Measurements from ENCODE around the gene ZAR1L.
A peak's percentile ranks its signal among the peaks of the same experiment; 100 is the strongest.

The ZAR1L gene

GRCh38 chr13:32277839-32278238, 37.3 kb downstream of the ZAR1L start:
- no peak overlapping the region for H3K27ac ChIP-seq (ENCODE audit: low read length)
- no peaks in the 10 kb centered on the region for H3K9me3 ChIP-seq (ENCODE audit: control insufficient read depth, insufficient read depth, low read length)
- no CpG with 5 or more reads among the region's 1 CpG for WGBS (ENCODE audit: insufficient coverage, insufficient read length)
- no peak overlapping the region for H3K4me3 ChIP-seq (ENCODE audit: low read length)
- H3K27me3 ChIP-seq (ENCODE audit: control insufficient read depth, insufficient read depth, low read length), result no peaks in the 10 kb centered on the region
- no peaks in the 10 kb centered on the region for H3K4me1 ChIP-seq (ENCODE audit: control insufficient read depth, insufficient read depth, low read length)
- H3K36me3 ChIP-seq (ENCODE audit: control insufficient read depth, insufficient read depth, low read length), result no peaks in the 10 kb centered on the region
- DNase-seq (ENCODE audit: low read depth, low spot score), result no peak

GRCh38 chr13:32272021-32272683, 43.0 kb downstream of the ZAR1L start:
- Histone ChIP-seq H3K36me3 (ENCODE audit: control insufficient read depth, insufficient read depth, low read length) (no peaks in the 10 kb centered on the region), H3K27me3 (ENCODE audit: control insufficient read depth, insufficient read depth, low read length) (no peaks in the 10 kb centered on the region), H3K9me3 (ENCODE audit: control insufficient read depth, insufficient read depth, low read length) (no peaks in the 10 kb centered on the region), H3K4me3 (ENCODE audit: low read length) (no peak overlapping the region), H3K27ac (ENCODE audit: low read length) (no peak overlapping the region), H3K4me1 (ENCODE audit: control insufficient read depth, insufficient read depth, low read length) (no peaks in the 10 kb centered on the region)
- 100% methylated on average over 1 of the region's 4 CpGs for WGBS (ENCODE audit: insufficient coverage, insufficient read length)
- DNase-seq (ENCODE audit: low read depth, low spot score), result no peak

GRCh38 chr13:32267836-32268439, 47.2 kb downstream of the ZAR1L start:
- Histone ChIP-seq H3K36me3 (ENCODE audit: control insufficient read depth, insufficient read depth, low read length) (no peaks in the 10 kb centered on the region), H3K4me1 (ENCODE audit: control insufficient read depth, insufficient read depth, low read length) (no peaks in the 10 kb centered on the region), H3K9me3 (ENCODE audit: control insufficient read depth, insufficient read depth, low read length) (no peaks in the 10 kb centered on the region), H3K4me3 (ENCODE audit: low read length) (no peak overlapping the region), H3K27me3 (ENCODE audit: control insufficient read depth, insufficient read depth, low read length) (no peaks in the 10 kb centered on the region), H3K27ac (ENCODE audit: low read length) (no peak overlapping the region)
- peak; percentile 68 for DNase-seq (ENCODE audit: low read depth, low spot score)
- WGBS (ENCODE audit: insufficient coverage, insufficient read length), result no CpG with 5 or more reads among the region's 7 CpGs

- H3K9me3 ChIP-seq (ENCODE audit: control insufficient read depth, insufficient read depth, low read length), result no peaks in the 10 kb centered on the region
- no peak overlapping the region for H3K4me3 ChIP-seq (ENCODE audit: low read length)
- WGBS (ENCODE audit: insufficient coverage, insufficient read length), result no CpG with 5 or more reads among the region's 1 CpG
- no peaks in the 10 kb centered on the region for H3K36me3 ChIP-seq (ENCODE audit: control insufficient read depth, insufficient read depth, low read length)
- H3K27me3 ChIP-seq (ENCODE audit: control insufficient read depth, insufficient read depth, low read length), result no peaks in the 10 kb centered on the region
- H3K27ac ChIP-seq (ENCODE audit: low read length), result no peak overlapping the region
- no peaks in the 10 kb centered on the region for H3K4me1 ChIP-seq (ENCODE audit: control insufficient read depth, insufficient read depth, low read length)
- no peak for DNase-seq (ENCODE audit: low read depth, low spot score)
These were observed 49.0 kb downstream of the ZAR1L start for GRCh38 chr13:32266130-32266529.

- Histone ChIP-seq H3K27ac (ENCODE audit: low read length) (no peak overlapping the region), H3K4me3 (ENCODE audit: low read length) (no peak overlapping the region), H3K4me1 (ENCODE audit: control insufficient read depth, insufficient read depth, low read length) (no peaks in the 10 kb centered on the region), H3K9me3 (ENCODE audit: control insufficient read depth, insufficient read depth, low read length) (no peaks in the 10 kb centered on the region), H3K27me3 (ENCODE audit: control insufficient read depth, insufficient read depth, low read length) (no peaks in the 10 kb centered on the region), H3K36me3 (ENCODE audit: control insufficient read depth, insufficient read depth, low read length) (no peaks in the 10 kb centered on the region)
- no peak for DNase-seq (ENCODE audit: low read depth, low spot score)
- no CpG with 5 or more reads among the region's 2 CpGs for WGBS (ENCODE audit: insufficient coverage, insufficient read length)
These were observed 49.4 kb downstream of the ZAR1L start for GRCh38 chr13:32265726-32266125.

- no peaks in the 10 kb centered on the region for H3K4me1 ChIP-seq (ENCODE audit: control insufficient read depth, insufficient read depth, low read length)
- no peaks in the 10 kb centered on the region for H3K36me3 ChIP-seq (ENCODE audit: control insufficient read depth, insufficient read depth, low read length)
- no peak overlapping the region for H3K27ac ChIP-seq (ENCODE audit: low read length)
- no peaks in the 10 kb centered on the region for H3K9me3 ChIP-seq (ENCODE audit: control insufficient read depth, insufficient read depth, low read length)
- no peak overlapping the region for H3K4me3 ChIP-seq (ENCODE audit: low read length)
- no peak for DNase-seq (ENCODE audit: low read depth, low spot score)
- no peaks in the 10 kb centered on the region for H3K27me3 ChIP-seq (ENCODE audit: control insufficient read depth, insufficient read depth, low read length)
These were observed 50.8 kb downstream of the ZAR1L start for GRCh38 chr13:32264407-32264806.

GRCh38 chr13:32262619-32263018, 52.5 kb downstream of the ZAR1L start:
- H3K4me3 ChIP-seq (ENCODE audit: low read length), result no peak overlapping the region
- no peaks in the 10 kb centered on the region for H3K9me3 ChIP-seq (ENCODE audit: control insufficient read depth, insufficient read depth, low read length)
- H3K27ac ChIP-seq (ENCODE audit: low read length), result no peak overlapping the region
- no peaks in the 10 kb centered on the region for H3K4me1 ChIP-seq (ENCODE audit: control insufficient read depth, insufficient read depth, low read length)
- no CpG with 5 or more reads among the region's 1 CpG for WGBS (ENCODE audit: insufficient coverage, insufficient read length)
- no peaks in the 10 kb centered on the region for H3K36me3 ChIP-seq (ENCODE audit: control insufficient read depth, insufficient read depth, low read length)
- no peaks in the 10 kb centered on the region for H3K27me3 ChIP-seq (ENCODE audit: control insufficient read depth, insufficient read depth, low read length)
- no peak for DNase-seq (ENCODE audit: low read depth, low spot score)

GRCh38 chr13:32262165-32262564, 53.0 kb downstream of the ZAR1L start:
- Histone ChIP-seq H3K4me1 (ENCODE audit: control insufficient read depth, insufficient read depth, low read length) (no peaks in the 10 kb centered on the region), H3K4me3 (ENCODE audit: low read length) (no peak overlapping the region), H3K27me3 (ENCODE audit: control insufficient read depth, insufficient read depth, low read length) (no peaks in the 10 kb centered on the region), H3K36me3 (ENCODE audit: control insufficient read depth, insufficient read depth, low read length) (no peaks in the 10 kb centered on the region), H3K27ac (ENCODE audit: low read length) (no peak overlapping the region), H3K9me3 (ENCODE audit: control insufficient read depth, insufficient read depth, low read length) (no peaks in the 10 kb centered on the region)
- DNase-seq (ENCODE audit: low read depth, low spot score), result no peak
- no CpG with 5 or more reads among the region's 3 CpGs for WGBS (ENCODE audit: insufficient coverage, insufficient read length)

GRCh38 chr13:32261567-32261966, 53.6 kb downstream of the ZAR1L start:
- no peak for DNase-seq (ENCODE audit: low read depth, low spot score)
- no peaks in the 10 kb centered on the region for H3K9me3 ChIP-seq (ENCODE audit: control insufficient read depth, insufficient read depth, low read length)
- H3K27ac ChIP-seq (ENCODE audit: low read length), result no peak overlapping the region
- H3K4me1 ChIP-seq (ENCODE audit: control insufficient read depth, insufficient read depth, low read length), result no peaks in the 10 kb centered on the region
- no peaks in the 10 kb centered on the region for H3K27me3 ChIP-seq (ENCODE audit: control insufficient read depth, insufficient read depth, low read length)
- no CpG with 5 or more reads among the region's 9 CpGs for WGBS (ENCODE audit: insufficient coverage, insufficient read length)
- H3K36me3 ChIP-seq (ENCODE audit: control insufficient read depth, insufficient read depth, low read length), result no peaks in the 10 kb centered on the region
- H3K4me3 ChIP-seq (ENCODE audit: low read length), result no peak overlapping the region

GRCh38 chr13:32259116-32259515, 56.0 kb downstream of the ZAR1L start:
- Histone ChIP-seq H3K4me3 (ENCODE audit: low read length) (no peak overlapping the region), H3K9me3 (ENCODE audit: control insufficient read depth, insufficient read depth, low read length) (no peaks in the 10 kb centered on the region), H3K27me3 (ENCODE audit: control insufficient read depth, insufficient read depth, low read length) (no peaks in the 10 kb centered on the region), H3K27ac (ENCODE audit: low read length) (no peak overlapping the region), H3K4me1 (ENCODE audit: control insufficient read depth, insufficient read depth, low read length) (no peaks in the 10 kb centered on the region), H3K36me3 (ENCODE audit: control insufficient read depth, insufficient read depth, low read length) (no peaks in the 10 kb centered on the region)
- DNase-seq (ENCODE audit: low read depth, low spot score), result no peak
- WGBS (ENCODE audit: insufficient coverage, insufficient read length), result no CpG with 5 or more reads among the region's 1 CpG

GRCh38 chr13:32257649-32258048, 57.5 kb downstream of the ZAR1L start:
- Histone ChIP-seq H3K4me3 (ENCODE audit: low read length) (no peak overlapping the region), H3K36me3 (ENCODE audit: control insufficient read depth, insufficient read depth, low read length) (no peaks in the 10 kb centered on the region), H3K27ac (ENCODE audit: low read length) (no peak overlapping the region), H3K9me3 (ENCODE audit: control insufficient read depth, insufficient read depth, low read length) (no peaks in the 10 kb centered on the region), H3K27me3 (ENCODE audit: control insufficient read depth, insufficient read depth, low read length) (no peaks in the 10 kb centered on the region), H3K4me1 (ENCODE audit: control insufficient read depth, insufficient read depth, low read length) (no peaks in the 10 kb centered on the region; the same call in 1 of the 2 replicates)
- DNase-seq (ENCODE audit: low read depth, low spot score), result no peak
